ENCODE results near the gene KIAA2012. TPM values are rescaled to one million over a fixed set of nuclear protein-coding genes. Genes with fewer than 3 reads are reported as not detected.

The KIAA2012 gene
- total RNA-seq, 1 donor from 2014 or later = not detected

DNA sequence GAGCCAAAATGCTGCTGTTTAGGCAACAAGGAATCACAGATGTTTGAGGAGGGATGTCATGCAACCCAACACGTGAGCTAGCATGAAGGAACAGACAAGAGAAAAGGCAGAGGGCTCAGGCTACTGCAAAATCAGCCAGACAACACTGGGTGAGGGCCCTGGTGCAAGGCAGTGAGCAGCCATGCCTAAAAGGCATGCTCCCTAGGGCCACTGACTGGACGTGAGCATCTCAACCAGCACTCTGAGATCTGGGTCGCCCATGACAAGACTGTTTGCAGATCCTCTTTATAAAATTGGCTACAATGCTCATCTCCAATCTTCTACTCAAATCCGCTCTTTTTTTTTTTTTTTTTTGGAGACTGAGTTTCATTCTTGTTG lies 49.1 kb downstream of the KIAA2012 start:
- Mint-ChIP-seq H3K27ac (ENCODE audit: unreplicated experiment) (peak overlapping the region; percentile 17), H3K9me3 (ENCODE audit: unreplicated experiment) (peaks cover 5% of the 10 kb centered on the region), H3K27me3 (ENCODE audit: unreplicated experiment) (peaks cover 7% of the 10 kb centered on the region), H3K36me3 (ENCODE audit: unreplicated experiment) (peaks cover 13% of the 10 kb centered on the region), H3K4me1 (ENCODE audit: low read depth, unreplicated experiment) (peaks cover 19% of the 10 kb centered on the region), H3K4me3 (ENCODE audit: unreplicated experiment) (no peak overlapping the region)
- TF ChIP-seq, protein P1, sequence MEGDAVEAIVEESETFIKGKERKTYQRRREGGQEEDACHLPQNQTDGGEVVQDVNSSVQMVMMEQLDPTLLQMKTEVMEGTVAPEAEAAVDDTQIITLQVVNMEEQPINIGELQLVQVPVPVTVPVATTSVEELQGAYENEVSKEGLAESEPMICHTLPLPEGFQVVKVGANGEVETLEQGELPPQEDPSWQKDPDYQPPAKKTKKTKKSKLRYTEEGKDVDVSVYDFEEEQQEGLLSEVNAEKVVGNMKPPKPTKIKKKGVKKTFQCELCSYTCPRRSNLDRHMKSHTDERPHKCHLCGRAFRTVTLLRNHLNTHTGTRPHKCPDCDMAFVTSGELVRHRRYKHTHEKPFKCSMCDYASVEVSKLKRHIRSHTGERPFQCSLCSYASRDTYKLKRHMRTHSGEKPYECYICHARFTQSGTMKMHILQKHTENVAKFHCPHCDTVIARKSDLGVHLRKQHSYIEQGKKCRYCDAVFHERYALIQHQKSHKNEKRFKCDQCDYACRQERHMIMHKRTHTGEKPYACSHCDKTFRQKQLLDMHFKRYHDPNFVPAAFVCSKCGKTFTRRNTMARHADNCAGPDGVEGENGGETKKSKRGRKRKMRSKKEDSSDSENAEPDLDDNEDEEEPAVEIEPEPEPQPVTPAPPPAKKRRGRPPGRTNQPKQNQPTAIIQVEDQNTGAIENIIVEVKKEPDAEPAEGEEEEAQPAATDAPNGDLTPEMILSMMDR (IDR thresholded peaks at IDR 0.05; ENCODE audit: partially characterized antibody, unreplicated experiment) = no peak
- DNase-seq = no peak

DNA sequence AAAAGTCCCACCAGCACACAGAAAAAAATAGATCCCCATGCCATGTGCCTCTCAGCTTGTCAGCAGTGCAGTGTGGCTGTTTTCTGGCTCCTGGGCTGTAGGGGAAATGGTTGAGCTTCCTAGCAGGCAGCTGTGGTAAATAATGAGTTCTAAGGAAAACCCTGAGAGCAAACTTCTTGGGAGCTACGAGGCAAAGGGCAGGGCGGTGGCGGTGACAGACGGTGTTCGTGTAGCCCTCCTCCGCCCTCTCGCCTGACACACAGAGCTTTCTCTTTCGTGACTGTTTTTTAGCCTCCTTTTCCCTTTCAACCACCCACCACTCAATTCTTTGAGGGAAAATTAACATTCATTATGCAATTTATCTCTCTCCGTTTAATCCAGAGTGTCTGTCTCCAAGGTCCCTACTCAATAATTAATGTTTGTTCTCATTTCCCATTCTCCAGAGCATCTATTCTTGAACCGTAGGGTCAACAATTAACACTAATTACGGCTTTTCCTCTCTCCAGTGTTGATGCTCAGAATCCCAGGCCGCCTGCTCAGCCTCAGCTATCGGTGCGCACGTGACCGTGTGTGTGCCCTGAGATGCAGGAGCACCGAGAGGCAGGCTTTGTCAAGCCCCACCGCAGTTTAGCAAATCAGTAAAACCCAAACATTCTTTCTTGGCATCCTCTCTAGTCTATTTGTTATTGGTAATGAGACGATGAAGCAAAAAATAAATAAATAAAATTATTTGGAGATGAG lies 50.1 kb downstream of the KIAA2012 start:
- H3K9me3 Mint-ChIP-seq (ENCODE audit: unreplicated experiment) = peaks cover 5% of the 10 kb centered on the region
- H3K27me3 Mint-ChIP-seq (ENCODE audit: unreplicated experiment) = peaks cover 7% of the 10 kb centered on the region
- peaks cover 19% of the 10 kb centered on the region for H3K4me1 Mint-ChIP-seq (ENCODE audit: low read depth, unreplicated experiment)
- peaks cover 11% of the 10 kb centered on the region for H3K36me3 Mint-ChIP-seq (ENCODE audit: unreplicated experiment)
- DNase-seq = peak; percentile 58
- TF ChIP-seq, protein P1 (IDR thresholded peaks at IDR 0.05; ENCODE audit: partially characterized antibody, unreplicated experiment) = no peak
- peak overlapping the region; percentile 45 for H3K4me3 Mint-ChIP-seq (ENCODE audit: unreplicated experiment)
- peak overlapping the region; percentile 87 for H3K27ac Mint-ChIP-seq (ENCODE audit: unreplicated experiment)

DNA sequence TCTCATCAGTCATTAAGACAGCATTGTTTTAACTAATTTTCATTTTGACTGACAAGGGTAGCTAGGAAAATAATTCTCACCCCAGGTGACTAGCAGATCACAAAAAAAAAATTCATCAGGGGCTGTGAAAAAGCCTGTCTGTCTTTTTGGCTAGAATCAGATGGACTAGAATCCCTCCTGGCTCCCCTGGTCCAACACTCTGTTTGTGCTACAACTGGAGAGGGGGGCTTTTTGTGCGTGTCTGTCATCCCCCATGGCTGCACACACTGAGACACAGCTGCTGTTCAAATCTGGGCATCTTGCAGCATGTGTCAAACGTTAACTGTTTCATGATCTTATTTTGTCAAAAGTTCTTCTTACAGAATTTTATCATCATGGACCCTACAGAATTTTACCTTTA lies 51.2 kb downstream of the KIAA2012 start:
- Mint-ChIP-seq H3K9me3 (ENCODE audit: unreplicated experiment) (peaks cover 5% of the 10 kb centered on the region), H3K27me3 (ENCODE audit: unreplicated experiment) (peaks cover 7% of the 10 kb centered on the region), H3K4me3 (ENCODE audit: unreplicated experiment) (peak overlapping the region; percentile 4), H3K4me1 (ENCODE audit: low read depth, unreplicated experiment) (peaks cover 19% of the 10 kb centered on the region), H3K27ac (ENCODE audit: unreplicated experiment) (peak overlapping the region; percentile 1), H3K36me3 (ENCODE audit: unreplicated experiment) (peaks cover 8% of the 10 kb centered on the region)
- TF ChIP-seq, protein P1 (IDR thresholded peaks at IDR 0.05; ENCODE audit: partially characterized antibody, unreplicated experiment) = no peak
- DNase-seq = no peak

DNA sequence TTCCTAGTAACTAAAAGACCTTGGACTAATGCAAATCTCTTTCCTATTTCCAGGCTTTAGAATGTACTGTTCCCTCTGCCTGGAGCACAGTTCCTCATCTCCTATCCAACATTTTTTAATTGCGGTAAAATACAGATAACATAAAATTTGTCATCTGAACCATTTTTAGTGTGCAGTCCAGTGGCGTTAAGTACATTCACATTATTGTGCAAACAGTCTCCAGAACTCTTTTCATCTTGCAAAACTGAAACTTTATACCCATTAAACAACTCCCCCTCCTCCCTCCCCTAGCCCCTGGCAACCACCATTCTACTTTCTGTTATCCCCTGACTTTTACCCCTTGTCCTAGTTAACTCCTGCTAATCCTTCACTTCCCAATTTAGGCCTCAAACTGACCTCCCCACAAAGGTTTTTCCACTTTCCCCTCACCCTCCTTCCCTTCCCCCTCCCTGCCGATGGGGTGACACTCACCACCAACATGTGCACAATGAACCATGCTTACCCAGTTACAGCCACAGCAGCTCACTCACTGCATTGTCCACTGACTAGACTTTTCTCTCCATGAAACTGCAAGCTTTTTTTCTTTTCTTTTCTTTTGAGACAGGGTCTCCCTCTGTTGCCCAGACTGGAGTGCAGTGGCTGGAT lies 54.8 kb downstream of the KIAA2012 start:
- TF ChIP-seq, protein P1 (IDR thresholded peaks at IDR 0.05; ENCODE audit: partially characterized antibody, unreplicated experiment) = no peak
- Mint-ChIP-seq H3K27ac (ENCODE audit: unreplicated experiment) (no peak overlapping the region), H3K9me3 (ENCODE audit: unreplicated experiment) (peaks cover 2% of the 10 kb centered on the region), H3K27me3 (ENCODE audit: unreplicated experiment) (peaks cover 4% of the 10 kb centered on the region), H3K4me1 (ENCODE audit: low read depth, unreplicated experiment) (peaks cover 13% of the 10 kb centered on the region), H3K4me3 (ENCODE audit: unreplicated experiment) (no peak overlapping the region), H3K36me3 (ENCODE audit: unreplicated experiment) (no peaks in the 10 kb centered on the region)
- no peak for DNase-seq

DNA sequence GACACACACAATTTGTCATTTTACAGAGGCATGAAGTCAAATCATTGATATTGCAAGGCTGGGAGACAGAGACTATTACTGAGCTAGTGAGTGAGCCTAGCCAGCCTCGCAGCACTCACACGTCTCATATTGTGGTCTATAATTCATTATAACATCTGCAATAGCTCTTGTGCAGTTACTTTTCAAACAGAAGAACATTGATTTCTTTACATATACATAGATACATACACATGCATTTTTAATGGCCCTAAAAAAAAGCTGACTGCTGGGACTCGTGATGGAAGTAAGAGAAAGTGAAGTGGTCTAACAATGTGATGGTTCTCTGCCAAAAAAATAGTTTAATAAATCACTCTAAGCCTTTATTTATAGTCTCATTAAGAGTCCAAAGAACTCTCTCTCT lies 56.8 kb downstream of the KIAA2012 start:
- no peak for DNase-seq
- Mint-ChIP-seq H3K4me1 (ENCODE audit: low read depth, unreplicated experiment) (no peaks in the 10 kb centered on the region), H3K27ac (ENCODE audit: unreplicated experiment) (no peak overlapping the region), H3K9me3 (ENCODE audit: unreplicated experiment) (peaks cover 1% of the 10 kb centered on the region), H3K27me3 (ENCODE audit: unreplicated experiment) (no peaks in the 10 kb centered on the region), H3K4me3 (ENCODE audit: unreplicated experiment) (no peak overlapping the region), H3K36me3 (ENCODE audit: unreplicated experiment) (no peaks in the 10 kb centered on the region)
- TF ChIP-seq, protein P1 (IDR thresholded peaks at IDR 0.05; ENCODE audit: partially characterized antibody, unreplicated experiment) = no peak

Data from glutamatergic neuron (in vitro differentiated cells).